DMS53 (cell line): ENCODE measurements around the gene TNFRSF4.

Experiments used
- DNase-seq: peaks from one replicate; lab custom pipeline; 2025; lab: John Stamatoyannopoulos, UW

Gene TNFRSF4

DNA sequence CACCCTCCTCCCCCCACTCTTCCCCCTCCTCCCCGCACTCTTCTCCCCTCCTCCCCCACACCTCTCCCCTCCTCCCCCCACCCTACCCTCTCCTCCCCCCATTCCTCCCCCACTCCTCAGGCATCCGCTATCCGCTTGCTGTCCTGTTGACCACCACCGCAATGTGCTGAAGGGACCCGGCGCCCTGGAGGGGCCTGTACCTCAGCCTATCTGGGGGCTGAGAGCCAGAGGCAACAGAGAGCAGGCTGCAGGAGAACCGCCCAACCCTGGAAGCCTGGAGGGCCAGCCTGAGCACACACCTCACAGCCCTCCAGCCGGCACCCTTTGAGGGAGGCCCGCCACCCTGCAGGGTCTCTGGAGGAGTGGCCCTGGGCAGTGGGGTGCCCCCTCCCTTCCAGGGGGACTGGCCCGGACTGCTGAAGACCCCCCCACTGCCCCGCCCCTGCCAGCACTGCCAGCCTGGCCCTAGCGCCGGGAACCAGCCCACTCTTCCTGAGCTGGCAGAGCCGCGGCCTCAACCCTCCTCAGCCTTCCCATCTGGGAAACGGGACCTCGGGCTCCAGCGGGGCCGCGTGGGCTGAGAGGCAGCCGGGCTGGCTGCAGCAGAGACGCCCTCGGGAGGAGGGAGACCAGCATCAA is 31.3 kb upstream of the TNFRSF4 start:
- DNase-seq, result peak; percentile 48

- peak; percentile 64 for DNase-seq
Observed at GRCh38 chr1:1244192-1244811, 30.3 kb upstream of the TNFRSF4 start.

GRCh38 chr1:1243807-1244191 is 29.8 kb upstream of the TNFRSF4 start:
- peak; percentile 41 for DNase-seq

DNA sequence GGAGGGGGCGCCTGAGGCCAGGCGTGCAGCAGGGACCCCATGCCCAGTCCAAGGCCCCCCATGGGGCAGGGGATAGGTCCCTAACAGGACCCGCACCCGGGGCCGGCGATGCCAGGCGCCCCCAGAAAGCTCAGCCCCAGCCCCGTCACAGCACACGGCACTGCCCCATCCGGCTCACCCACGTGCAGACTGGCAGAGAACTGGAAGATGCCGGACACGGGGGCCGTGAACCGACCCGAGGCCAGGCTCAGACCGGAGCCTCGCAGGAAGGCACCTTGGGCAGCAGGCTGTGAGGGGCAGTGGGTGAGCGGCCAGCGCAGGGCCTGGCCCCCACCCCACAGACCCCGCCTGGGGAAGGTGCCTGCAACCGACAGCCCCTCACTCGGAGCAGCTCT is 29.3 kb upstream of the TNFRSF4 start:
- DNase-seq, result no peak

DNA sequence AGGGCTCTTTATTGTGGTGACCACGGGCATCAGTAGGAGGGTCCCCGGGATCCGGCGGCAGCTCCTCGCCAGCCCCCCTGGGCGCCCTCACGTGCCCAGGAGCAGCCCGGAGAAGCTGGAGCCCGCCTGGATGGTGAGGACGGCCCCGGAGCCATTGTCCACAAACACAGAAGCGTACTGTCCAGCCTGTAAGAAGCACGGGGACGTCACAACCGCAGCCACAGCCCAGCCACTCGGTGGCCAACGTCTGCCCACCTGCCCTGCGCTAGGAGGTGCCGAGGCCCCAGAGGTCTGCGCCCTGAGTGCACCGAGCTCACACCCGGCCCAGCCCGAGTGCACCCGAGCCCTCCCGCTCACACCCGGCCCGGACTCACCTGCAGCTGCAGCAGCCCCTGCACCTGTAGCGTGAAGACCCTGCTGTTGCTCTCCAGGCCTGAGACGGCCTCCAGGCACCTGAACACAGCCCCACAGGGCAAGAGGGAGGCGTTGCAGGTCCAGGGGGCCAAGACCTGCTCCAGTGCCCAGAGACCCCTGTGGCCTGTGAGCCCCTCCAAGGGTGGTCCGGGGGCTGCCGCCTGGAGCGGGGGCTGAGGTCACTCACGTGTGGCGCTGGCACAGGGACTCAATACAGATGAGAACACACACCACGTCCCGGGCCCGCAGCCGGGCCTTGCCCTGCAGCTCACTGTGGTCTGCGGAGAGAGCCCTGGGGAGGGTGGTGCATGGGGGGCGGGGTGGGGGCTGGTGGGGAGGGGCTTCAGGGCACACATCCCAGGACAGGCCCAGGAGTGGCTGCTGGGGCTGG is 28.7 kb upstream of the TNFRSF4 start:
- DNase-seq, result peak; percentile 31

- DNase-seq, result no peak
Observed at GRCh38 chr1:1241588-1242219, 27.8 kb upstream of the TNFRSF4 start.

DNA sequence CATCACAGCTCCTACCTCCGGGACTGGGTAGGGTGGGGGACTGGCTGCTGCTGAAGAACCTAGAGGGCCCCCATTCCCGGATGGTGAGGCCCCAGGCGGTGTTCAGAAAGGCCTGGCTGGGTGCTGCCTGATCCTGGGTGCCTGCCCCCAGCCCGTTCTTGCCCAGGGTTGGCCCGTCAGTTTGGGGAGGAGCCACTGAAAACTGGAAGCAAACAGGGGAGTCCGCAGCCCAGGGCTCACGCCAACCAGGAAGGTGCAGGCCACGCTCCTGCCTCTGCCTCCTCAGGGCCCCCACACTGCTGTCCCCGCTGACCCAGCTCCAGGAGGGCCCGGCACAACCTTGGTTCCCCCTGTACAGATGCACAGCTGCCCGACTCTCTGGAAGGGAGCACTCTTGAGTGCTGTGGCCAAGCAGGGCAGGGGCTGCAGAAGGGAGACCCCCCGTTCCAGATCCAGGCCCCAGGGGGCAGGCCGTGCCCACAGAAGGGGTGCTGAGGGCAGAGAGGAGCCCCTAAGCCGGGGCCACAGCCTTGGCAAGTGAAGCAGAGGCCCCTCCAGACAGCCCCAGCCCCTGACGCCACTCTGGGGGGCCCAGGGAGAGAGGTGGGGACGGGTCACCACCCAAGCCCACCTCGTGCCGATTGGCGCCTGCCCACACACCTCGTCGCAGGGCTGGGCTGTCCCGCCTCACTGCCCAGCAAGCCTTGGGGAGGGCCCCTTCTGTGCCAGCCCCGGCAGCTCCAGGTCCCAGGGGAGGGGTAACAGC is 27.1 kb upstream of the TNFRSF4 start:
- DNase-seq, result peak; percentile 70

DNA sequence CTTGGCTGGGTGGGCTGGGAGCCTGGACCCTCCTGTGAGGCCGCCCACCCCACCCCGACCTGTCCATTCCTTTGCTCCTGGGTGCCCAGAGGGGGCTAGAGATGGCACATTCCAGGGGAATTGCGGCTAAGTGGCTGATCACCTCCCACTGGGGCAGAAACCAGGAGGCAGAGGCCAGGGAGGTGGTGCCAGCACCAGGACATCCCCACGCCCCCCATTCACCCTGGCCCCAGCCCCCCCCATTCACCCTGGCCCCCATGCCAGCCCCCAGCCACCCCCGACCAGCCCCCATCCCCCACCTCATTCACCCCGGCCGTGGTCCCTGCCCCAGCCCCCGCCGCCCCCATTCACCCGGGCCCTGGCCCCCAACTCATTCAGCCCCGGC is 26.4 kb upstream of the TNFRSF4 start:
- no peak for DNase-seq

DNA sequence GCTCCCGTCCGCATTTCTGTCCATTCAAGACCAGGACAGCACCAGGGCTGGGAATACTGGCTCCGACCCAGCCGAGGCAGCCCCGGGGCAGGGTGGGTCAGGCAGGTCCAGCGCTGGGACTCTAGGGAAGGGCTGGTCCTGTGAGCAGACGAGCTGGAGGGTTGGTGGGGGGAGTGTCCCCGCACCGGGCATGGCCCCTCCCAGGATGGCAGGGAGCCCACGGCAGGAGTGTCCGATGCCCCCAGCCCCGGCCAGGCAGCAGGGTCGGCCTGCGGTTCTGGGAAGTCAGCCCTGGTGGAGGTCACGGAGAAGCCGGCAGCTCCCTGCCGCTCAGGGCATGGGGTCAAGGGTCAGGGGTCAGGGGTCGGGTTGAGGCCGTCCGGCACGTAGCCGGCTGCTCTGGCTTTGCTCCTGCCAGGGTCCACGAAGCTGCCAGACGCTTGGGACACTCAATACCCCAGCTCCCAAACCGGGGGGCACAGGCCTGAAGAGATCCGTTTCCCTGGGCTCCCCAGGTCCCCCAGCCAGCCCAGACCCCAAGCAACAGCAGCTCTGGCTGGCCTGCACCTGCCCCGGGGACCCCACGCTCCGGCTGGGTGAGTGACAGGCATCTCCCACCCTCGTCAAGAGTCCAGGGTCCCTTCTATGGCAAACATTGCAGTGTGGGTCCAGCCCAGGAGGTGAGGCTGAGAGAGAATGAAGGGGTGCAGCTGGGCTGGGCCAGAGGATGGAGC is 25.8 kb upstream of the TNFRSF4 start:
- peak; percentile 39 for DNase-seq

- DNase-seq, result no peak
Observed at GRCh38 chr1:1239227-1239613, 25.3 kb upstream of the TNFRSF4 start.

- no peak for DNase-seq
Observed at GRCh38 chr1:1238702-1239178, 24.8 kb upstream of the TNFRSF4 start.

DNA sequence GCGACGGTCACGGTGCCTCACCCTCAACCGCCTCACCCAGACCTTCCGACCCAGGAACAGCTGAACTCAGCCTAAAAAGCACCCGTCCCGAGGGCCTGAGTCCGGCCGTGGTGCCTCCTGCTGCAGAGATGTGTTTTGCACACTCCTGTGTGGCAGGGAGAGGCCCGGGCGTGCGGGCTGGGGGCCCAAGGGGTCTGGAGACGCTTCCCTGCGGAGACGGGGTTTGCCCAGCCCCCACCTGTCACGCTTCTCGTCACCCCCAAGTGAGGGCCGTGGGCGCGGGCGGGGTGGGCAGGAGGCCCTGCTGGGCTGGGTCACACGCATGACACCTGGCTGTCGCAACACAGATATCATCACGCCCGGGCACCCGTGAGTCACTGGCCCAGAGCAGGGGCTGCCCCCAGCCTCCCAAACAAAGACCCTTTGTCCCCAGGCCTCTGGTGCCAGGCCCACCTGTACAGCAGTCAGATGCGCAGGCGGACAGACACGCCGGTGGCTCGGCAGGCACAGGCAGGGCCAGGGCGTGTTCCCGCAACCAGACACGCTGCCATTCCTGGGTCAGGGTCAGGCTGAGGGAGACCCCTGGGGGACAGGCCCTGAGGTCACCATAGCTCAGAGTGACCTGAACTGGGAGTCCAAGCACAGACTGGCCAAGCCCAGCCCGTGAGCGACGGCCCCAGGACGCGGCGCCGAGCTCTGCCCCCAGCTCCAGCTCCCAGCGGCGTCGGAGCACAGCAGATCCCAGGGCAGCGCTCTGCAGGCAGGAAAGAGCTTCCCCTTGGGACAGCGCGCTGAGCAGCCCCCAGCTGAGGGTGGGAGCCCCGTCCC is 24.1 kb upstream of the TNFRSF4 start:
- DNase-seq, result peak; percentile 52

DNA sequence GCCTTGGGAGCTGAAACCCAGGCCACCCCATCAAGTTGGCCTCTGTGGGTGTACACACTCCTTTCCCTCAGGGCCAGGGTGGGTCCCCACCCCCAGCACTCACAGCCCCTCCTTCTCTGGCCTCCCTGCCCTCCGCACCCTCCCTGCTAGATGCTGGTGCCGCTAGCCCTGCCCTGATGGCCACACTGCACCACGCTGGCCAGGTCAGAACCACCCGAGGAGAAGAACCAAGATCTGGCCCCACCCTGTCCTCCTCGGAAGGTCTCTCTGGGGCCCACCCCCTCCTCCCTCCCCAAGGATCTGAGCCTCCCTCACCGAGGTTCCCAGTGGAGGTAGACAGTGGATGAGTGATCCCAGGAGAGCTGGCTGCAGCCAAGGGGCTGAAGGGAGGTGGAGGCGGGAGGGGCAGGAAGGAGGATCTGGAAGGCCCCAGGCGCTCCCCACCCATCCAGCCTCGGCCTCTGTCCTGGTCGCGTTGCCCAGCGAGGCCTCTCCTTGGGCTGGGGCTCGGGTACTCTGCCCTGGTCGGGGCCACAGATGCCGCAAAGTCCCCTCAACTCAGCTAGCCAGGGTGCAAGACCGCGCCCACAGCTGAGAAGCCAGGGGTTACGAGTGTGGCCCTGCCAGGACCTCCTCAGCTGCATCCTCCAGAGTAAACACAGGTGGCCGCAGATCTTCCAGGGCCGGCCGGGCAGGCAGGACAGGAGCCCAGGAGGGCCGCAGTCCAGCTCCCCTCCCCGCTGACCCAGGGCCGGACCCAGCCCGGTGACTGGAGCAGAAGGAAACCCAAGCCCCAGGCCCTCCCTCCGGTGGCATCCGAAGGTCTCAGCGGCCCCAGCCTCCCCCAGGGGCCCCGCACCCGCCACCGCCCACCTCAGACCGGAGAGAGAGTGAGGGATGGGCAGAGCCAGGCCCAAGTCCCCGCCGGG is 23.3 kb upstream of the TNFRSF4 start:
- DNase-seq, result peak; percentile 46

- DNase-seq, result no peak
Observed at GRCh38 chr1:1236176-1236763, 22.3 kb upstream of the TNFRSF4 start.

DNA sequence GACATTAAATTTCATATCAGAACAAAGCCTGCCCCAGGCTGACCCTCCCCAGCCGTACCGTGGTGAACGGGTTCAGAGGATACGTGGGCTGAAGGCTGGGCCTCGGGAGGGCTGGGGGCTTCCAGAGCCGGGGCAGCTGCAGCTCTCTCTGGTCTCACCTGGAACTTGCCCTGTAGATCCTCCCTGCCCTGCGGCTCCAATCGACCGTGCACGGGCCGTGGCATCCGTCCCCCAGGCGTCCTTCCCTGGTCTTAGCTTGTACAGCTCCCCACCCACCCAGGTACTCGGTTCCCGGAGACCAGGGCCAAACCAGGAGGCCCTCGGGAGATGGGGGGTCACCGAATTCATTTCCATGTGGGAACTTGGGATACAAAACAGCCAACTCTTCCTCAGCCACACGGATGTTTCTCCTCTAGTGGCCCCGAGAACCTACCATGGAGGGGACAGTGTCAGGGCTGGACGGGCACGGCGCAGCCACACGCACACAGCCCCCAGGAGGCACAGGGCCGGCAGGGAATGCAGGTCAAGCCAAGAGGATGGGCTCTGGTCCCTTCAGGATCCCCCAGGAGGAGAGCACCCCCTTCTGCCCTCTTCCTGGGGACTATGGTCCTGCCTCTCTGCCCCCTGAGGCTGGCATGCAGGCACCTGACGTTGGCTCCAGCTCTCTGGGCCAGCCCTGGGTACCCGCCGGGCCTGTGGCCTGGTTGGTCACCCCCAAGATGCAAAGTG is 21.2 kb upstream of the TNFRSF4 start:
- no peak for DNase-seq

DNA sequence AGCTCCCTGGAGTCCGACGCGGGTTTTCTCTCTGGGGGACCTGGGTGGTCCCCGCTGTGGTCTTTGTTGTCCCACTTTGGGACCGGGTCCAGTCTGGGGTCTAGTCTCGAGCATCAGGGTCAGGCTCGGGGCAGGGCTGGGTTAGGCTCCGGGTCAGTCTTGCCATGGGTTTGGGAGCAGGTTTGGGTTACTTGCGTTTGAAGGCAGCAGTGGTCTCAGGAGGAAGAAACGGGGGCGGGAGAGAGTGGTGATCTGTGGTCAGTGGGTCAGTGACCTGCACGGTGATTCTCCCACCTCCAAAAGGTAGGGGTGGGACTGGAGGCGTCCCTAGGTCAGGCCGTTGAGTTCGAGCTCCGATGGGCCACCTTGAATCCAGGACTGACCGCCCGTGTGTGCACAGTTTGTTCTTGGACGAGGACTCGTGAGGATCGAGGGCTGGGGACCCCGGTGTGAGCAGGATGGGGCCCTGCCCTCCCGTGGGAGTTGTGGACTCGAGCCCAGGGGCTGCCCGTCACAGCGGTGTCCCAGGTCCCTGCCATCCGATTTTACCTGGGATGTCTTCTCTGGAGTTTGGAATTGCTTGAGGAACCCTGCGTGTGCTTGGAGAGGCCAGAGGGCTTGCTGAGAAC is 20.3 kb upstream of the TNFRSF4 start:
- no peak for DNase-seq

DNA sequence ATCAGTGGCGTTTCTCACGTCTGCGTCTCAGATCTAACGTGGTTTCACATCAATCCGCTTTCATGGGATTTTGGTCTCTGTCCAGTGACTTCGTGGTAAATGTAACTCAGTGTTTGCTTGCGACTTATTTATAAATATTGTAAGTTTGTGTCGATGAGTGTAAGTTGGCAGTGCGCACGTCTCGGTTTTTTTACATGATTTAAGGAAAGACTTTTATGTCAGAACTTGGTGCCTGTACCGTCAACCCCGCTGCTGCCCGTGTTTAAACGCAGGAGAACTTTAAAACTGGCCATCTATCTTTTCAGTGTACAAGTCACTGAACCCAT is 19.6 kb upstream of the TNFRSF4 start:
- no peak for DNase-seq
